Measurements from ENCODE around the gene SOX6. TPM values are rescaled to one million over a fixed set of nuclear protein-coding genes. Genes with fewer than 3 reads are reported as not detected.

Gene SOX6
- total RNA-seq, 1 experiment from 2014 or later, result 18.4 TPM

- TF ChIP-seq CTCF (IDR thresholded peaks at IDR 0.05; ENCODE audit: unreplicated experiment), result no peak
- intact Hi-C loops (cut with micrococcal nuclease; ENCODE audit: unreplicated experiment), result no loop called here
- BruUV-seq (replicated peaks), result no TSS peak
- no peak overlapping the region for H3K27ac Mint-ChIP-seq (ENCODE audit: unreplicated experiment)
- no peaks in the 10 kb centered on the region for H3K4me1 Mint-ChIP-seq (ENCODE audit: low read depth, unreplicated experiment)
- CTCF ChIA-PET, result interaction anchor here (0.7 kb wide), 1 partner anchor 227 kb away, joined by 5 read pairs; no protein-coding TSS in a partner anchor
- H3K9me3 Mint-ChIP-seq (ENCODE audit: low read depth, unreplicated experiment), result no peaks in the 10 kb centered on the region
- H3K4me3 Mint-ChIP-seq (ENCODE audit: low read depth, unreplicated experiment), result no peak overlapping the region
- DNase-seq, result no peak
- no peaks in the 10 kb centered on the region for H3K27me3 Mint-ChIP-seq (ENCODE audit: unreplicated experiment)
- H3K36me3 Mint-ChIP-seq (ENCODE audit: insufficient read depth, unreplicated experiment), result no peaks in the 10 kb centered on the region
These were observed 6.2 kb downstream of the SOX6 start for GRCh38 chr11:16350125-16350524.

DNA sequence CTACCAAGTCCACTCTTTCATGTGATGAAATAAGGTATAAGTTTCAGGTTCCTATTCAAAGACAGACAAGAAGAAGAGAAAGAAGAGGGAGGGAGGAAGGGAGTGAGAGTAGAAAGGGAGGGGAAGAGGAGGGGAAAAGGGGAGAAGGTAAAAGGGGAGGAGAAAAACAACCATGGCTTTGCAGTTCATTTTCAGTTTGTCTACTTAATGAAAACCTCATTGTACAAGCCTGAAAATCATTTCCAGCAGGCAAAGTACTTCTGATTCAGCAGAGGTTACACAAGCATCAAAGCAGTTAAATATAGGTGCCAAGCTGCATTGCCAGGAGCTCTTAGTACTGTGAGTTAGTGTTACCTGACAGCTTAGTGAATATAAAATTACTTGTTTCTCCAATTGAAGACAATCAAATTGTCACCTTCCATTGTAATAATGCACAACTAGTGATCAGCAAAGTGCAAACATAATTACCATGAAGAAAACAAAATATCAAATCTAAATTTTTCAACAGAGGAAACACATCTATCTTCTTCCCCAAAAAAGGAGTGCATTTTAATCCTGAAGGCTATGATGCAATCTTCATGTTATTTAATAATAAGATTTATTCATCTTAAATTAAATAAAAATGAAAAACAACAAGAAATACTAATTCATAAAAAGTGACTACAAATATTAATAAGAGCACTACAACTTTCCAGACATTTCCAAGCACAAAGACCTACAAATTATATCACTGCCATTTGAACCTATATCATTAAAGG, 8.2 kb downstream of the SOX6 start:
- DNase-seq, result no peak
- no peak for TF ChIP-seq CTCF (IDR thresholded peaks at IDR 0.05; ENCODE audit: unreplicated experiment)
- Mint-ChIP-seq H3K4me3 (ENCODE audit: low read depth, unreplicated experiment) (no peak overlapping the region), H3K9me3 (ENCODE audit: low read depth, unreplicated experiment) (no peaks in the 10 kb centered on the region), H3K27ac (ENCODE audit: unreplicated experiment) (no peak overlapping the region), H3K36me3 (ENCODE audit: insufficient read depth, unreplicated experiment) (no peaks in the 10 kb centered on the region), H3K4me1 (ENCODE audit: low read depth, unreplicated experiment) (no peaks in the 10 kb centered on the region), H3K27me3 (ENCODE audit: unreplicated experiment) (no peaks in the 10 kb centered on the region)
- intact Hi-C loops (cut with micrococcal nuclease; ENCODE audit: unreplicated experiment), result no loop called here
- no TSS peak for BruUV-seq (replicated peaks)
- CTCF ChIA-PET, result interaction anchor here (0.6 to 0.7 kb wide), 2 partner anchors 8 to 172 kb away, joined by 3 read pairs; partner anchors contain the start of gene SOX6

DNA sequence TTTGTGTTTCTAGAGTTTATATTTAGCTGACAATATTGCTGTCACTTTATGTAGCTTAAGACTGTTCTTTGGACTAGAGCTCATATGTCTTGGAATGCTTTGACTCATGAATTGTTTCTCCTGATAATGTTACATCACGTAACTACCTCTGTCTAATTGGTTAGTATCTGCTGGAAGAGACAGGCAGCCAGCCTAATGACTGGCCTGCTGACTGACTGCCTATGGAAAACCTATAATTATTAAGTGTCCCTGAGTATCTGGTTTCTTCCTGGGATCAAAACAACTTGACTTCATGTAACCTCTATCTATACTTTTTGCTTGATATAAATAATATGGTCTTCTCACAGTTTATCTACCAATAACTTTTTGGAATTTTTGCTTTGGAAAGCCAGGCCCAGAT, 9.4 kb downstream of the SOX6 start:
- no peak for DNase-seq
- CTCF ChIA-PET, result interaction anchor here (0.6 kb wide), 1 partner anchor 45 kb away, joined by 6 read pairs; no protein-coding TSS in a partner anchor
- Mint-ChIP-seq H3K27me3 (ENCODE audit: unreplicated experiment) (no peaks in the 10 kb centered on the region), H3K36me3 (ENCODE audit: insufficient read depth, unreplicated experiment) (no peaks in the 10 kb centered on the region), H3K4me1 (ENCODE audit: low read depth, unreplicated experiment) (no peaks in the 10 kb centered on the region), H3K4me3 (ENCODE audit: low read depth, unreplicated experiment) (no peak overlapping the region), H3K27ac (ENCODE audit: unreplicated experiment) (no peak overlapping the region), H3K9me3 (ENCODE audit: low read depth, unreplicated experiment) (no peaks in the 10 kb centered on the region)
- no peak for TF ChIP-seq CTCF (IDR thresholded peaks at IDR 0.05; ENCODE audit: unreplicated experiment)
- intact Hi-C loops (cut with micrococcal nuclease; ENCODE audit: unreplicated experiment), result no loop called here
- no TSS peak for BruUV-seq (replicated peaks)

GRCh38 chr11:16341853-16342252, 14.5 kb downstream of the SOX6 start:
- TF ChIP-seq CTCF (IDR thresholded peaks at IDR 0.05; ENCODE audit: unreplicated experiment), result no peak
- BruUV-seq (replicated peaks), result no TSS peak
- Mint-ChIP-seq H3K36me3 (ENCODE audit: insufficient read depth, unreplicated experiment) (no peaks in the 10 kb centered on the region), H3K27ac (ENCODE audit: unreplicated experiment) (no peak overlapping the region), H3K27me3 (ENCODE audit: unreplicated experiment) (no peaks in the 10 kb centered on the region), H3K4me1 (ENCODE audit: low read depth, unreplicated experiment) (peaks cover 22% of the 10 kb centered on the region), H3K9me3 (ENCODE audit: low read depth, unreplicated experiment) (no peaks in the 10 kb centered on the region), H3K4me3 (ENCODE audit: low read depth, unreplicated experiment) (no peak overlapping the region)
- CTCF ChIA-PET, result no interaction called here
- DNase-seq, result no peak
- intact Hi-C loops (cut with micrococcal nuclease; ENCODE audit: unreplicated experiment), result no loop called here

Measured in Calu3 (cell line).